IPS DF 4.7 (cell line): ENCODE results near the gene SAMMSON.

Experiments used
- DNase-seq: peaks from one replicate; pipeline ENCODE4 v3.0.0-alpha.2; 2013; ENCODE audit warnings: low spot score; ENCODE audit errors: extremely low read depth

SAMMSON gene

GRCh38 chr3:69999140-70000027 is at the start of gene SAMMSON:
Gene SAMMSON (plus strand): TSS chr3:69999733.
- no peak for DNase-seq

GRCh38 chr3:69951616-69952015 is 47.9 kb upstream of the SAMMSON start:
- no peak for DNase-seq

GRCh38 chr3:69959581-69959980 is 40.0 kb upstream of the SAMMSON start:
- no peak for DNase-seq

- no peak for DNase-seq
These were observed 37.7 kb upstream of the SAMMSON start for GRCh38 chr3:69961706-69962439.

GRCh38 chr3:69963643-69964042 is 35.9 kb upstream of the SAMMSON start:
- no peak for DNase-seq

GRCh38 chr3:69967156-69967555 is 32.4 kb upstream of the SAMMSON start:
- no peak for DNase-seq

- DNase-seq, result no peak
These were observed 28.7 kb upstream of the SAMMSON start for GRCh38 chr3:69970827-69971226.

GRCh38 chr3:69972672-69973071 is 26.9 kb upstream of the SAMMSON start:
- no peak for DNase-seq

- no peak for DNase-seq
These were observed 23.5 kb upstream of the SAMMSON start for GRCh38 chr3:69976021-69976420.

GRCh38 chr3:69983546-69984265 is 15.8 kb upstream of the SAMMSON start:
- no peak for DNase-seq

- DNase-seq, result no peak
These were observed 14.3 kb upstream of the SAMMSON start for GRCh38 chr3:69985266-69985665.

GRCh38 chr3:69986419-69986818 is 13.1 kb upstream of the SAMMSON start:
- DNase-seq, result no peak

GRCh38 chr3:69987833-69988232 is 11.7 kb upstream of the SAMMSON start:
- DNase-seq, result no peak

- DNase-seq, result no peak
These were observed 5.8 kb upstream of the SAMMSON start for GRCh38 chr3:69993757-69994156.

GRCh38 chr3:69994919-69995318 is 4.6 kb upstream of the SAMMSON start:
- no peak for DNase-seq

- DNase-seq, result no peak
These were observed 1.8 kb upstream of the SAMMSON start for GRCh38 chr3:69997631-69998307.

GRCh38 chr3:69998759-69999139 is 784 bp upstream of the SAMMSON start:
- DNase-seq, result no peak

GRCh38 chr3:70000028-70000410 is 486 bp downstream of the SAMMSON start:
- DNase-seq, result no peak

- no peak for DNase-seq
These were observed 1.1 kb downstream of the SAMMSON start for GRCh38 chr3:70000563-70001081.

GRCh38 chr3:70003119-70003518 is 3.6 kb downstream of the SAMMSON start:
- DNase-seq, result no peak

GRCh38 chr3:70006089-70006488 is 6.6 kb downstream of the SAMMSON start:
- no peak for DNase-seq
